Transverse colon (tissue), 3 donors: ENCODE data around the gene CTSD.

Source experiments
- EP300 ChIP-seq: sonication (generic); formaldehyde crosslinking; IDR thresholded peaks from one replicate; pipeline ENCODE4 v1.6.1; 2017; ENCODE audit warnings: antibody characterized with exemption, low read depth
- TF ChIP-seq, protein P1 (sequence below), 5 experiments: fragments of 200-600 bp in 3 of 5; fragments of 450-650 bp in 2 of 5; sonication (generic) in 3 of 5; IDR thresholded peaks; 1 replicate in 2 of 5; 2 replicates in 3 of 5; pipeline ENCODE4 v1.5.1; 2016 to 2017; ENCODE audit warnings: antibody characterized with exemption in 5 of 5, inconsistent platforms in 3 of 5, mild to moderate bottlenecking in 2 of 5, moderate library complexity in 1 of 5

DNA sequence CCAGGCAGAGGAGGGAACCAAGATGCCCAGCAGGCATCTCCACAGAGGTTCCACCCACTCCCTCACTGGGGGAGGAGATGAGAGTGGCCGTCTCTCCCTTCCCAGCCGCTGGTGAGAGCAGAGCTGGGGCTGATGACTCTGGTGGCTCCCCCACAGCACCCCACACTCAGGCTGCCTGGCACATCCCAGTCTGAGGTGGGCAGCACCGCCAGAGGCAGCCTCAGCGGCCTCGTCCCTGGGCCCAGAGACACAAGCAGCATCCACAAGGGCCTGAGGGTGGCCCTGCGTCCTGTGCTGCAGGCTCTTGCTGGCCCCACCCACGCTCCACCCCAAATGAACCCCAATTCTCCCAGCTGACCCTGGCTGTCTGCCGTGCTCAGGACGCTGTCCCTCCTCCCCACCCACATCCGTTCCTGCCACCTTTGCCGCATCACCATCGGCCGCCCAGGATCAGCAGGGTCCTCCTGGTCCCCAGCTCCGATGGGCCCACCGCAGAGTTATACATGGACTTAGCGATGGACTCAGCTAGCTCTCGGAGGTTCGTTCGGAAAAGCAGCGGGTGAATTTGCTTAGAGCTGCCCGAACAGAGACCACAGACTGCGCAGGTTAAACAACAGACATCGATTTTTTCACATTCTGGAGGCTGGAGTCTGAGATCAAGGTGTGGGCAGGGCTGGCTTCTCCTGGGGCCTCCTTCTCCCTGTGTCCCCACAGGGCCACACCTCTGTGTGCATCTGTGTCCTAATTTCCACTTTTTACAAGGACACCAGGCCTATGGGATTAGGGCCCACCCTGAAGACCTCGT, 20.2 kb upstream of the CTSD start:
- TF ChIP-seq, protein P1, sequence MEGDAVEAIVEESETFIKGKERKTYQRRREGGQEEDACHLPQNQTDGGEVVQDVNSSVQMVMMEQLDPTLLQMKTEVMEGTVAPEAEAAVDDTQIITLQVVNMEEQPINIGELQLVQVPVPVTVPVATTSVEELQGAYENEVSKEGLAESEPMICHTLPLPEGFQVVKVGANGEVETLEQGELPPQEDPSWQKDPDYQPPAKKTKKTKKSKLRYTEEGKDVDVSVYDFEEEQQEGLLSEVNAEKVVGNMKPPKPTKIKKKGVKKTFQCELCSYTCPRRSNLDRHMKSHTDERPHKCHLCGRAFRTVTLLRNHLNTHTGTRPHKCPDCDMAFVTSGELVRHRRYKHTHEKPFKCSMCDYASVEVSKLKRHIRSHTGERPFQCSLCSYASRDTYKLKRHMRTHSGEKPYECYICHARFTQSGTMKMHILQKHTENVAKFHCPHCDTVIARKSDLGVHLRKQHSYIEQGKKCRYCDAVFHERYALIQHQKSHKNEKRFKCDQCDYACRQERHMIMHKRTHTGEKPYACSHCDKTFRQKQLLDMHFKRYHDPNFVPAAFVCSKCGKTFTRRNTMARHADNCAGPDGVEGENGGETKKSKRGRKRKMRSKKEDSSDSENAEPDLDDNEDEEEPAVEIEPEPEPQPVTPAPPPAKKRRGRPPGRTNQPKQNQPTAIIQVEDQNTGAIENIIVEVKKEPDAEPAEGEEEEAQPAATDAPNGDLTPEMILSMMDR (IDR thresholded peaks at IDR 0.05) = no peak
- no peak for TF ChIP-seq EP300
